Heart right ventricle (tissue), 16 donors: Measurements from ENCODE around the gene FFAR3. TPM values are rescaled to one million over a fixed set of nuclear protein-coding genes. Genes with fewer than 3 reads are reported as not detected.

Source experiments
- ATAC-seq, 8 donors: fragments of 200-7000 bp; cut with Tn5 transposase; one replicate each; pipeline ENCODE4 v1.9.1; 2020; ENCODE audit warnings: mild to moderate bottlenecking in 8 of 8, moderate library complexity in 8 of 8, moderate number of reproducible peaks in 1 of 8
- DNase-seq, 2 donors: peaks; one replicate each; pipeline ENCODE4 v3.0.0-alpha.2; 2020
- H3K27ac ChIP-seq, 10 donors: fragments of 200-600 bp; sonication (generic) in 2 of 10; one replicate each; pipeline versions ENCODE4 v1.5.0 to v1.8.0; 2020 to 2022; ENCODE audit warnings: mild to moderate bottlenecking in 3 of 10
- H3K27me3 ChIP-seq, 7 donors: fragments of 200-600 bp; one replicate each; pipeline ENCODE4 v1.8.0; 2021 to 2022; ENCODE audit warnings: mild to moderate bottlenecking in 2 of 7
- H3K36me3 ChIP-seq, 9 donors: fragments of 200-600 bp; sonication (generic) in 1 of 9; one replicate each; pipeline versions ENCODE4 v1.5.0 to v1.8.0; 2020 to 2022; ENCODE audit warnings: mild to moderate bottlenecking in 2 of 9
- H3K4me1 ChIP-seq, 9 donors: fragments of 200-600 bp; sonication (generic) in 1 of 9; one replicate each; pipeline versions ENCODE4 v1.5.0 to v1.8.0; 2020 to 2022; ENCODE audit warnings: mild to moderate bottlenecking in 4 of 9
- H3K4me3 ChIP-seq, 10 donors: fragments of 200-600 bp; sonication (generic) in 2 of 10; one replicate each; pipeline versions ENCODE4 v1.5.0 to v1.8.0; 2020 to 2022; ENCODE audit warnings: mild to moderate bottlenecking in 7 of 10, moderate library complexity in 2 of 10
- H3K9me3 ChIP-seq, 11 donors: fragments of 200-600 bp in 10 of 11; sonication (generic) in 2 of 11; one replicate each; pipeline versions ENCODE4 v1.5.0 to v1.8.0; 2013 to 2022; ENCODE audit warnings: mild to moderate bottlenecking in 2 of 11, control low read depth in 1 of 11, moderate library complexity in 1 of 11
- CTCF ChIP-seq, 9 donors: fragments of 200-600 bp; sonication (generic) in 2 of 9; IDR thresholded peaks; one replicate each; pipeline versions ENCODE4 v1.5.0 to v1.8.0; 2021 to 2022; ENCODE audit warnings: antibody characterized with exemption in 9 of 9, mild to moderate bottlenecking in 5 of 9, moderate library complexity in 1 of 9
- WGBS, 2 donors: extraction: QIAGEN DNeasy Blood & Tissue Kit; methylation state at CpG; one replicate each; pipeline ENCODE4 v1.1.7; 2013; ENCODE audit warnings: inconsistent platforms in 1 of 2; 5-methylcytosine and 5-hydroxymethylcytosine counted together
- intact Hi-C, 10 donors: fragments of 100-400 bp; cut with DNase I; formaldehyde crosslinking; loops; one replicate each; pipeline versions ENCODE4 v1.11.1 to v1.14.2; 2022
- polyA plus RNA-seq, 2 donors: library from polyadenylated mRNA; stranded (reverse); fragments of 200-250 nt; gene quantifications; one replicate each; pipeline ENCODE4 v1.2.3, GENCODE V29; 2013
- total RNA-seq, 10 donors: library from RNA; stranded (reverse); fragmentation: NEBNext Ultra II Directional in 3 of 10; extraction: Animal tissue kit (Norgen Biotek cat#: 25700) in 3 of 10; gene quantifications; one replicate each; pipeline versions ENCODE4 v1.2.1 to v1.2.4, GENCODE V29; 2021 to 2023
- donor health status: Arrhythmogenic right ventricular cardiomyopathy.
- donor health status: ischemic (EF 13 %, LVEDD 7.1; RV severe dilation, severe dysfunction).
- donor health status: healthy with polysubstance abuse.
- donor health status: DM: no; HTN: yes; CAD: no.
- donor health status: DM: no; HTN: no; CAD: no.
- donor health status: ischemic (EF 25% LVEDD 6.9; RV normal size, moderate dysfunction).
- donor health status: ischemic (EF 25% LVEDD 5.7; RV mildly dilated, moderate dysfunction).
- donor health status: healthy.
- donor health status: DM: yes; HTN: yes; CAD: no.
- donor health status: Ischemic cardiomyopathy.
- donor health status: ischemic (EF 35%, LVEDD 5.7; RV mildly dilated, moderate dysfunction).
- donor health status: nonischemic (EF 11% LVEDD 7.7; RV severe dilation, severe dysfunction).
- donor health status: DM: yes; HTN: yes; CAD: no.
- donor health status: PGD.
- donor health status: ischemic (EF 29% LVEDD 5.4; RV normal size, mild dysfunction).
- donor health status: nonischemic (EF 23%, LVEDD 6.1; RV moderate dilation, normal function).

Gene FFAR3
- total and polyA plus RNA-seq, 12 donors = 0.09 to 0.49 (median 0.40) TPM; not detected in 9

- WGBS, 2 donors = 7 to 17% methylated on average over 1 of the region's 1 CpG
- peak in 2 of 8 donors; percentile 41 to 49 for ATAC-seq
Measured at GRCh38 chr19:35379992-35380391, 21.7 kb downstream of the FFAR3 start.

GRCh38 chr19:35380450-35381124, 22.3 kb downstream of the FFAR3 start:
- Histone ChIP-seq H3K27ac (no peak overlapping the region), H3K36me3 (no peaks in the 10 kb centered on the region), H3K4me3 (no peak overlapping the region), H3K27me3 (peaks cover 0 to 12% (median 0%) of the 10 kb centered on the region in 7 donors), H3K4me1 (peaks cover 0 to 13% (median 0%) of the 10 kb centered on the region in 9 donors), H3K9me3 (peaks cover 0 to 10% (median 3%) of the 10 kb centered on the region in 11 donors)
- no peak for TF ChIP-seq CTCF (IDR thresholded peaks at IDR 0.05)
- DNase-seq = no peak
- ATAC-seq = peak in 2 of 8 donors; percentile 25 to 43
- intact Hi-C loops = no loop called here
- 35 to 37% methylated on average over 9 of the region's 9 CpGs for WGBS, 2 donors

More at GRCh38 chr19:35379992-35380391, 21.7 kb downstream of the FFAR3 start:
- H3K36me3 ChIP-seq = no peaks in the 10 kb centered on the region
- H3K27me3 ChIP-seq = peaks cover 0 to 12% (median 0%) of the 10 kb centered on the region in 7 donors
- no peak overlapping the region for H3K27ac ChIP-seq
- no peak overlapping the region for H3K4me3 ChIP-seq
- TF ChIP-seq CTCF (IDR thresholded peaks at IDR 0.05) = no peak
- DNase-seq = no peak
- intact Hi-C loops = no loop called here
- peaks cover 0 to 14% (median 0%) of the 10 kb centered on the region in 9 donors for H3K4me1 ChIP-seq
- peaks cover 0 to 4% (median 0%) of the 10 kb centered on the region in 11 donors for H3K9me3 ChIP-seq

GRCh38 chr19:35381318-35381717, 23.1 kb downstream of the FFAR3 start:
- TF ChIP-seq CTCF (IDR thresholded peaks at IDR 0.05) = no peak
- Histone ChIP-seq H3K9me3 (peaks cover 0 to 18% (median 6%) of the 10 kb centered on the region in 11 donors), H3K27ac (no peak overlapping the region), H3K4me3 (no peak overlapping the region), H3K36me3 (no peaks in the 10 kb centered on the region), H3K4me1 (peaks cover 0 to 13% (median 0%) of the 10 kb centered on the region in 9 donors), H3K27me3 (peaks cover 0 to 12% (median 0%) of the 10 kb centered on the region in 7 donors)
- DNase-seq = no peak
- WGBS, 2 donors = 49 to 62% methylated on average over 3 of the region's 3 CpGs
- ATAC-seq = no peak
- intact Hi-C loops = no loop called here

DNA sequence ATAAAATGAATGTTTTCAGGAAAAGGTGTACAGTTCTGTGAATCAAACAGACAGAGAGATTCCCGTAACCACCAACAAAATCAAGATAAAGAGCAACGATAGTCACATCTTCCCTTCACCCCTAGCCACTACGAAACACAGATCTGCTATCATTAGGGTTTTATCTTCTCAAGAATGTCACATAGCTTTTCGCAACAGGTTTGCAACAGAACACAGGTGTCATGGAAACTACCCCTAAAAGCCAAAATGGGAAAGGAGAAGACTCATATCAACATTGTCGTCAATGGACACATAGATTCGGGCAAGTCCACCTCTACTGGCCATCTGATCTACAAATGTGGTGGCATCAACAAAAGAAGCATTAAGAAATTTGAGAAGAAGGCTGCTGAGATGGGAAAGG, 23.7 kb downstream of the FFAR3 start:
- WGBS, 2 donors = 90 to 93% methylated on average over 6 of the region's 6 CpGs
- Histone ChIP-seq H3K9me3 (peaks cover 0 to 24% (median 6%) of the 10 kb centered on the region in 11 donors), H3K27ac (no peak overlapping the region), H3K27me3 (peaks cover 0 to 12% (median 0%) of the 10 kb centered on the region in 7 donors), H3K4me3 (no peak overlapping the region), H3K4me1 (peaks cover 0 to 13% (median 0%) of the 10 kb centered on the region in 9 donors), H3K36me3 (no peaks in the 10 kb centered on the region)
- no peak for TF ChIP-seq CTCF (IDR thresholded peaks at IDR 0.05)
- ATAC-seq = no peak
- DNase-seq = no peak
- intact Hi-C loops = no loop called here
